Measurements from ENCODE around the gene FSD1L.
"Not testable (repeated sequence)": the region's sequence is repeated elsewhere in the genome, so short reads cannot be mapped to it uniquely, and the experiment has no call there.

Gene FSD1L

GRCh38 chr9:105496826-105497225 is 49.0 kb downstream of the FSD1L start:
- Mint-ChIP-seq H3K27me3 (no peaks in the 10 kb centered on the region), H3K27ac (no peak overlapping the region), H3K4me3 (no peak overlapping the region), H3K4me1 (ENCODE audit: low read depth) (peaks cover 4% of the 10 kb centered on the region), H3K9me3 (no peaks in the 10 kb centered on the region), H3K36me3 (ENCODE audit: low read depth) (no peaks in the 10 kb centered on the region)
- DNase-seq, result no peak

GRCh38 chr9:105497704-105498103 is 49.9 kb downstream of the FSD1L start:
- no peak overlapping the region for H3K4me3 Mint-ChIP-seq
- no peak overlapping the region for H3K27ac Mint-ChIP-seq
- no peak for DNase-seq
- no peaks in the 10 kb centered on the region for H3K36me3 Mint-ChIP-seq (ENCODE audit: low read depth)
- H3K27me3 Mint-ChIP-seq, result no peaks in the 10 kb centered on the region
- H3K4me1 Mint-ChIP-seq (ENCODE audit: low read depth), result peaks cover 4% of the 10 kb centered on the region
- no peaks in the 10 kb centered on the region for H3K9me3 Mint-ChIP-seq

DNA sequence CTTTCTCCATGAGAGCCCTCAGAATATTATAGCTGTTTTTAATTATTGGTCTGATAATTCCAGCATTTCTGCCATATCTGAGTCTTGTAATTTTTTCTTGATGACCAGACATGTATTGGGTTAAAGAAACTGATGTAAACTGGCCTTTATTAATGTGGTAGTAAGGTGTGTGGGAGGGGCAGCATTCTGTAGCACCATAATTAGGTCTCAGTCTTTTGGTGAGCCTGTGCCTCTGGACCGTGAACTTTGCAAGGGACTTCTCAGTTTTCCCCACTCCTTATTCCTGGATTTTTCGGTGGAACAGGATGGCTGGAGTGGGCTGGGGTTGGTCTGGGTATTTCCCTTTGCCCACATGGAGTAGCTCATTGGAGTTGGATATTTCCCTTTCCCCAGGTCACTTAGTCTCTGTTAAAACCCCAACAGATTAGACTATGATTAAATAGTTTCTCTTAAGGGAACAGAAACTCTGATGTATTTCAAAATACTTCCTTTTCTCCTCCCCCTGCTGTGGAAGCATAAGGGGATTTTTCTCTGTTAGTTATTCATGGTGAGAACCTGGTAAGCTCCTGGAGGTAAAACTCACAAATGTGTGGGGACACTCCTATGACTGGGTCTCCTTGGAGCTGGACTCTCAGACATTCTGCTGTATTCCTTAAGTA is 52.4 kb downstream of the FSD1L start:
- H3K36me3 Mint-ChIP-seq (ENCODE audit: low read depth), result no peaks in the 10 kb centered on the region
- H3K4me1 Mint-ChIP-seq (ENCODE audit: low read depth), result peaks cover 4% of the 10 kb centered on the region
- no peaks in the 10 kb centered on the region for H3K27me3 Mint-ChIP-seq
- no peak overlapping the region for H3K4me3 Mint-ChIP-seq
- DNase-seq, result no peak
- H3K9me3 Mint-ChIP-seq, result no peaks in the 10 kb centered on the region
- no peak overlapping the region for H3K27ac Mint-ChIP-seq

GRCh38 chr9:105501414-105501813 is 53.6 kb downstream of the FSD1L start:
- H3K27me3 Mint-ChIP-seq, result no peaks in the 10 kb centered on the region
- no peak for DNase-seq
- H3K9me3 Mint-ChIP-seq, result no peaks in the 10 kb centered on the region
- peaks cover 4% of the 10 kb centered on the region for H3K4me1 Mint-ChIP-seq (ENCODE audit: low read depth)
- H3K36me3 Mint-ChIP-seq (ENCODE audit: low read depth), result no peaks in the 10 kb centered on the region
- H3K4me3 Mint-ChIP-seq, result no peak overlapping the region
- H3K27ac Mint-ChIP-seq, result no peak overlapping the region

DNA sequence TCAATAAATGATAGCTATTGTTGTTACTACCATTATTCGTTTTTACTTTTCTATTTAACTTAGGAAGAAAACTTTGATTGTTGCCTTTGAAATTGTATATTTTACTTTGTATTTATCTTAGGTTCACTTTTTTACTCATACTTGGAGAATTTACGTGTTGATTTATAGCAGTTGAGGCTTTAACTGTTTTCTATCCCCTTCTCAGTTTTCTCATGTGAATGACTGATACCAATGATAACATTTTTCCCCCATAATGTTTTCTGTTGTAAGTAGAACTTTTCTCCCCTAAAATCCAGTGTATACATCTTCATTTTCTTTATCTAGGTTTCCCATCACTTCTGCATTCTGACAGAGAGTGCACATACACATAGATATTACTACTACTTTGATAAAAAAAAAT is 54.4 kb downstream of the FSD1L start:
- Mint-ChIP-seq H3K27me3 (no peaks in the 10 kb centered on the region), H3K27ac (no peak overlapping the region), H3K9me3 (no peaks in the 10 kb centered on the region), H3K4me3 (no peak overlapping the region), H3K4me1 (ENCODE audit: low read depth) (peaks cover 4% of the 10 kb centered on the region), H3K36me3 (ENCODE audit: low read depth) (no peaks in the 10 kb centered on the region)
- DNase-seq, result no peak

- H3K9me3 Mint-ChIP-seq, result no peaks in the 10 kb centered on the region
- no peaks in the 10 kb centered on the region for H3K27me3 Mint-ChIP-seq
- no peak overlapping the region for H3K4me3 Mint-ChIP-seq
- H3K27ac Mint-ChIP-seq, result no peak overlapping the region
- no peak for DNase-seq
- no peaks in the 10 kb centered on the region for H3K36me3 Mint-ChIP-seq (ENCODE audit: low read depth)
- peaks cover 4% of the 10 kb centered on the region for H3K4me1 Mint-ChIP-seq (ENCODE audit: low read depth)
Measured at GRCh38 chr9:105503881-105504280, 56.0 kb downstream of the FSD1L start.

GRCh38 chr9:105507096-105507790 is 59.4 kb downstream of the FSD1L start:
- no peaks in the 10 kb centered on the region for H3K27me3 Mint-ChIP-seq
- H3K4me3 Mint-ChIP-seq, result no peak overlapping the region
- H3K4me1 Mint-ChIP-seq (ENCODE audit: low read depth), result peaks cover 7% of the 10 kb centered on the region
- no peaks in the 10 kb centered on the region for H3K36me3 Mint-ChIP-seq (ENCODE audit: low read depth)
- no peak for DNase-seq
- H3K27ac Mint-ChIP-seq, result no peak overlapping the region
- no peaks in the 10 kb centered on the region for H3K9me3 Mint-ChIP-seq

DNA sequence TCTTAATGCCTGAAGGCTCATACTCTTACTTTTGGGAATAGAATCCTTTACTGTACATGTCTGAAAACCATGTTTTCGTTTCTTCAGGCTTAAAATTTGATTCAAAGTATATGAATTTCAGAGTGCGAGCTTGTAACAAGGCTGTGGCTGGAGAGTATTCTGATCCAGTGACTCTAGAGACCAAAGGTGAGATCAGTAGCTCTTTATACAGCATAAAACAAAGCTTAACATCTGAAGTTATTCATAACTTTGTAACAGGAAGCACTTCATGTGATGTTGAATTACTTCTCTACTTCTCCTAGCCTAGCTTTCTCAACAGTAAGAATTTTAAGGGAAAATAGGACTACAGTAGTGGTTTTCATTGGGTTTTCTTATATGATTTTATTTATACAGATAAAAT is 60.7 kb downstream of the FSD1L start:
- H3K27ac Mint-ChIP-seq, result no peak overlapping the region
- H3K4me1 Mint-ChIP-seq (ENCODE audit: low read depth), result peaks cover 7% of the 10 kb centered on the region
- no peak overlapping the region for H3K4me3 Mint-ChIP-seq
- DNase-seq, result no peak
- no peaks in the 10 kb centered on the region for H3K36me3 Mint-ChIP-seq (ENCODE audit: low read depth)
- H3K9me3 Mint-ChIP-seq, result no peaks in the 10 kb centered on the region
- no peaks in the 10 kb centered on the region for H3K27me3 Mint-ChIP-seq

DNA sequence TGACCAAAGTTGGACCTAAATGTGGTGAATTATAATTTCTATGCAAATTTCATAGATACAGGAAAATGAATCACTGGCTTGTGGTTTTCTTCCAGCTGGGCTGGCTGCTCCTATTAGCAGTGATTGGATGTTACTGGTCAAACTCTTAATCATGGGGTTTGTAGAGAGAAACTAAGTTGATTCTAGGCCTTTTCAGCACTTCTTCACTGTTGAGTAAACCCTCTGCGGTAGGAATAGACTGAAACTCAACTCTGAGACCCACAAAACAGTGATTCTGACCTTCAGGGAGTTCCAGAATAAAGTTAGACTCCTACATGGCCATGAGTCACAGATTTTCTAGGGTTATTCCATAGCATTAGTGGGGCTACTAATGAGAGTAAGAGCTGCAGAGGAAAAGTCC is 62.2 kb downstream of the FSD1L start:
- Mint-ChIP-seq H3K36me3 (ENCODE audit: low read depth) (no peaks in the 10 kb centered on the region), H3K9me3 (no peaks in the 10 kb centered on the region), H3K4me3 (no peak overlapping the region), H3K4me1 (ENCODE audit: low read depth) (peaks cover 7% of the 10 kb centered on the region), H3K27me3 (no peaks in the 10 kb centered on the region), H3K27ac (no peak overlapping the region)
- no peak for DNase-seq

DNA sequence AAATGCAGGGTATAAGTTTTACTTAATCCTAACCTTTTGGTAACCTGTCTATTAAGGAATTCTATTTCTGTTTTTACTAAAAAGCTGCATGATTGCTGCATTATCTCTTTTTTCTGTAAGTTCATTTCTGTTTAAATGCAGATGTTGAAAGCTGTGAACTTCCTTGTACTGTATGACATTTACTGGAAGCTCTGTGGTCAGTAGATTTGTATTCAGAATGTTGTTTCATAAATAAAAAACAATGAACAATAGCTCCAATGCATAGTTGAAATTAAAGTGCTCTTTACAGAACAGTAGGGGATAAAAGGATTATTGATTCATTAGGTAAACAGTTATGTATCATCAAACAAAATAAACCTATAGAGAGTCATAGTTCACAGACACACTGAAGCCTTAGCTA is 63.6 kb downstream of the FSD1L start:
- Mint-ChIP-seq H3K4me3 (no peak overlapping the region), H3K27ac (no peak overlapping the region)
- no peak for DNase-seq

DNA sequence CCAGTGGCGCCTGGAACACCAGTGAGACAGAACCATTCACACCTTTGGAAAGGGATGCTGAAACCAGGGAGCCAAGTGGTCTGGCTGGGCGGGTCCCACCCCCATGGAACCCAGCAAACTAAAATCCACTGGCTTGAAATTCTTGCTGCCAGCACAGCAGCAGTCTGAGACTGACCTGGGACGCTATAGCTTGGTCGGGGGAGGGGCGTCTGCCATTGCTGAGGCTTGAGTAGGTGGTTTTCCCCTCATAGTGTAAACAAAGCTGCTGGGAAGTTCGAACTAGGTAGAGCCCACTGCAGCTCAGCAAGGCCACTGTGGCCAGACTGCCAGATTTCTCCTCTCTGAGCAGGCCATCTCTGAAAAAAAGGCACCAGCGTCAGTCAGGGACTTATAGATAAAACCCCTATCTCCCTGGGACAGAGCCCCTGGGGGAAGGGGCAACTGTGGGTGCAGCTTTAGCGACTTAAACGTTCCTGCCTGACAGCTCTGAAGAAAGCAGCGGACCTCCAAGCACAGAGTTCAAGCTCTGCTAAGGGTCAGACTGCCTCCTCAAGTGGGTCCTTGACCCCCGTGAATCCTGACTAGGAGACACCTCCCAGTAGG is 68.1 kb downstream of the FSD1L start:
- Mint-ChIP-seq H3K27ac (no peak overlapping the region), H3K27me3 (no peaks in the 10 kb centered on the region), H3K4me3 (no peak overlapping the region), H3K4me1 (ENCODE audit: low read depth) (no peaks in the 10 kb centered on the region), H3K36me3 (ENCODE audit: low read depth) (no peaks in the 10 kb centered on the region), H3K9me3 (no peaks in the 10 kb centered on the region)
- no peak for DNase-seq

More for the DNA sequence above, 63.6 kb downstream of the FSD1L start:
- no peaks in the 10 kb centered on the region for H3K27me3 Mint-ChIP-seq
- H3K9me3 Mint-ChIP-seq, result no peaks in the 10 kb centered on the region
- no peaks in the 10 kb centered on the region for H3K36me3 Mint-ChIP-seq (ENCODE audit: low read depth)
- peaks cover 7% of the 10 kb centered on the region for H3K4me1 Mint-ChIP-seq (ENCODE audit: low read depth)

GRCh38 chr9:105519710-105520369 is 72.0 kb downstream of the FSD1L start:
- H3K36me3 Mint-ChIP-seq (ENCODE audit: low read depth); H3K27me3 Mint-ChIP-seq; H3K9me3 Mint-ChIP-seq; H3K4me1 Mint-ChIP-seq (ENCODE audit: low read depth); H3K4me3 Mint-ChIP-seq; H3K27ac Mint-ChIP-seq: not testable (repeated sequence)
- DNase-seq, result peak; percentile 57

DNA sequence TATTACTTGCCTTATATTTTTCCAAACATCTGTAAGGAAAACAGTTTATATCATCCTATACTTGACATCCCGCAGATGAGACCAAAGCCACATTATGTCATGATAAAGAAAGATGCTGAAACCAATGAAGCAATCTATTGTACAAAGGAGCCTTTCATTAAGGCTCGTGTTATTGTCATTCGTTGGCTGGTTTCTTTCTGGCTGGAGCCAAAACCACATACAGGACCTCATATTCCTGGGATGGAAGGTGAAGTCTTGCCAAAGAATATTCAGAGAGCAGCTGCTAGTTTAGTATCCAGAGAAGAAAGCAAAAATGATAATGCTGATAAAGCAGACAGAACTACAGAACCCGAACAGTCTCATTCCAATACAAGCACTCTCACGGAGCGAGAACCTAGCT is 73.2 kb downstream of the FSD1L start:
- H3K36me3 Mint-ChIP-seq (ENCODE audit: low read depth); H3K27me3 Mint-ChIP-seq; DNase-seq; H3K27ac Mint-ChIP-seq; H3K4me1 Mint-ChIP-seq (ENCODE audit: low read depth); H3K9me3 Mint-ChIP-seq; H3K4me3 Mint-ChIP-seq: not testable (repeated sequence)

- not testable (repeated sequence) for H3K4me1 Mint-ChIP-seq (ENCODE audit: low read depth); H3K36me3 Mint-ChIP-seq (ENCODE audit: low read depth); H3K27ac Mint-ChIP-seq; DNase-seq; H3K27me3 Mint-ChIP-seq; H3K4me3 Mint-ChIP-seq; H3K9me3 Mint-ChIP-seq
Measured at GRCh38 chr9:105522618-105523385, 75.0 kb downstream of the FSD1L start.
